ENCODE results near the gene ALPG.
"Not testable (repeated sequence)": the region's sequence is repeated elsewhere in the genome, so short reads cannot be mapped to it uniquely, and the experiment has no call there.

ALPG gene

GRCh38 chr2:232398293-232399034, 8.2 kb upstream of the ALPG start:
- no peak for DNase-seq (ENCODE audit: low read depth)

GRCh38 chr2:232400256-232401015, 6.2 kb upstream of the ALPG start:
- DNase-seq (ENCODE audit: low read depth) = no peak

GRCh38 chr2:232402518-232402917, 4.1 kb upstream of the ALPG start:
- DNase-seq (ENCODE audit: low read depth) = no peak

GRCh38 chr2:232405943-232406510, 617 bp upstream of the ALPG start:
- DNase-seq (ENCODE audit: low read depth) = no peak

- not testable (repeated sequence) for DNase-seq (ENCODE audit: low read depth)
Measured at GRCh38 chr2:232407428-232408150, 945 bp downstream of the ALPG start.

- DNase-seq (ENCODE audit: low read depth) = not testable (repeated sequence)
Measured at GRCh38 chr2:232408269-232408668, 1.6 kb downstream of the ALPG start.

- DNase-seq (ENCODE audit: low read depth) = not testable (repeated sequence)
Measured at GRCh38 chr2:232409617-232410016, 3.0 kb downstream of the ALPG start.

GRCh38 chr2:232410238-232410900, 3.7 kb downstream of the ALPG start:
- no peak for DNase-seq (ENCODE audit: low read depth)

GRCh38 chr2:232411901-232412629, 5.4 kb downstream of the ALPG start:
- DNase-seq (ENCODE audit: low read depth) = no peak

GRCh38 chr2:232412986-232413385, 6.3 kb downstream of the ALPG start:
- DNase-seq (ENCODE audit: low read depth) = no peak

- no peak for DNase-seq (ENCODE audit: low read depth)
Measured at GRCh38 chr2:232415138-232415690, 8.6 kb downstream of the ALPG start.

GRCh38 chr2:232415736-232416520, 9.3 kb downstream of the ALPG start:
- DNase-seq (ENCODE audit: low read depth) = no peak

GRCh38 chr2:232416521-232417470, 10.2 kb downstream of the ALPG start:
- DNase-seq (ENCODE audit: low read depth) = no peak

- no peak for DNase-seq (ENCODE audit: low read depth)
Measured at GRCh38 chr2:232417489-232417888, 10.8 kb downstream of the ALPG start.

- no peak for DNase-seq (ENCODE audit: low read depth)
Measured at GRCh38 chr2:232418056-232418455, 11.4 kb downstream of the ALPG start.

- no peak for DNase-seq (ENCODE audit: low read depth)
Measured at GRCh38 chr2:232418466-232419244, 12.0 kb downstream of the ALPG start.

- DNase-seq (ENCODE audit: low read depth) = no peak
Measured at GRCh38 chr2:232419245-232420072, 12.8 kb downstream of the ALPG start.
